Measurements from ENCODE around the gene CAMK2A. TPM values are rescaled to one million over a fixed set of nuclear protein-coding genes. Genes with fewer than 3 reads are reported as not detected.
"Not testable (repeated sequence)": the region's sequence is repeated elsewhere in the genome, so short reads cannot be mapped to it uniquely, and the experiment has no call there.

CAMK2A gene
- polyA plus RNA-seq, 6 donors from 2014 or later, result not detected

- H3K36me3 Mint-ChIP-seq, result no peaks in the 10 kb centered on the region
- no peak overlapping the region for H3K4me3 Mint-ChIP-seq
- H3K27ac Mint-ChIP-seq, result no peak overlapping the region
- no peak for ATAC-seq (ENCODE audit: low read depth in 2 of 2)
- no peaks in the 10 kb centered on the region for H3K9me3 Mint-ChIP-seq
- no peak for DNase-seq
- H3K4me1 Mint-ChIP-seq, result no peaks in the 10 kb centered on the region
- H3K27me3 Mint-ChIP-seq, result peaks cover under 1 to 4% (median 1%) of the 10 kb centered on the region in 3 donors
Measured at GRCh38 chr5:150258130-150258529, 31.4 kb downstream of the CAMK2A start.

- DNase-seq (no peak), ATAC-seq (ENCODE audit: low read depth in 2 of 2) (no peak)
- H3K27ac Mint-ChIP-seq, result no peak overlapping the region
- H3K4me3 Mint-ChIP-seq, result no peak overlapping the region
- H3K27me3 Mint-ChIP-seq, result peaks cover 0 to 4% (median 0%) of the 10 kb centered on the region in 3 donors
- H3K36me3 Mint-ChIP-seq, result no peaks in the 10 kb centered on the region
- H3K9me3 Mint-ChIP-seq, result no peaks in the 10 kb centered on the region
- no peaks in the 10 kb centered on the region for H3K4me1 Mint-ChIP-seq
Measured at GRCh38 chr5:150257424-150257823, 32.1 kb downstream of the CAMK2A start.

- no peak overlapping the region for H3K27ac Mint-ChIP-seq
- DNase-seq (no peak), ATAC-seq (ENCODE audit: low read depth in 2 of 2) (no peak)
- peak overlapping the region in 1 of 8 donors; percentile 53 for H3K4me3 Mint-ChIP-seq
- peaks cover 0 to 4% (median 0%) of the 10 kb centered on the region in 3 donors for H3K27me3 Mint-ChIP-seq
- no peaks in the 10 kb centered on the region for H3K4me1 Mint-ChIP-seq
- no peaks in the 10 kb centered on the region for H3K9me3 Mint-ChIP-seq
- no peaks in the 10 kb centered on the region for H3K36me3 Mint-ChIP-seq
Measured at GRCh38 chr5:150256410-150257064, 33.0 kb downstream of the CAMK2A start.

GRCh38 chr5:150255659-150256409, 33.7 kb downstream of the CAMK2A start:
- ATAC-seq (ENCODE audit: low read depth in 2 of 2) (no peak), DNase-seq (no peak)
- Mint-ChIP-seq H3K9me3 (no peaks in the 10 kb centered on the region), H3K36me3 (no peaks in the 10 kb centered on the region), H3K27me3 (peaks cover 0 to 4% (median 0%) of the 10 kb centered on the region in 3 donors), H3K4me3 (no peak overlapping the region), H3K4me1 (no peaks in the 10 kb centered on the region), H3K27ac (no peak overlapping the region)

- H3K36me3 Mint-ChIP-seq, result no peaks in the 10 kb centered on the region
- ATAC-seq (ENCODE audit: low read depth in 2 of 2), result no peak
- peaks cover 5 to 6% (median 5%) of the 10 kb centered on the region in 3 donors for H3K27me3 Mint-ChIP-seq
- DNase-seq, result no peak
- H3K27ac Mint-ChIP-seq, result no peak overlapping the region
- H3K4me3 Mint-ChIP-seq, result no peak overlapping the region
- H3K4me1 Mint-ChIP-seq, result no peaks in the 10 kb centered on the region
- no peaks in the 10 kb centered on the region for H3K9me3 Mint-ChIP-seq
Measured at GRCh38 chr5:150254774-150255173, 34.8 kb downstream of the CAMK2A start.

GRCh38 chr5:150254363-150254762, 35.2 kb downstream of the CAMK2A start:
- Mint-ChIP-seq H3K27ac (no peak overlapping the region), H3K27me3 (peaks cover 7 to 9% (median 9%) of the 10 kb centered on the region in 3 donors), H3K4me1 (no peaks in the 10 kb centered on the region), H3K9me3 (peaks cover 0 to under 1% (median 0%) of the 10 kb centered on the region in 7 donors), H3K4me3 (no peak overlapping the region), H3K36me3 (no peaks in the 10 kb centered on the region)
- no peak for DNase-seq
- ATAC-seq (ENCODE audit: low read depth in 2 of 2), result no peak

GRCh38 chr5:150253416-150254208, 36.0 kb downstream of the CAMK2A start:
- no peak for ATAC-seq (ENCODE audit: low read depth in 2 of 2)
- Mint-ChIP-seq H3K4me1 (no peaks in the 10 kb centered on the region), H3K36me3 (no peaks in the 10 kb centered on the region), H3K27ac (no peak overlapping the region), H3K9me3 (peaks cover 0 to 1% (median 0%) of the 10 kb centered on the region in 7 donors), H3K4me3 (no peak overlapping the region), H3K27me3 (peaks cover 7 to 16% (median 9%) of the 10 kb centered on the region in 3 donors)
- no peak for DNase-seq

- no peak overlapping the region for H3K27ac Mint-ChIP-seq
- ATAC-seq (ENCODE audit: low read depth in 2 of 2), result no peak
- H3K36me3 Mint-ChIP-seq, result no peaks in the 10 kb centered on the region
- H3K4me3 Mint-ChIP-seq, result no peak overlapping the region
- H3K9me3 Mint-ChIP-seq, result peaks cover 0 to 1% (median 0%) of the 10 kb centered on the region in 7 donors
- no peak for DNase-seq
- H3K27me3 Mint-ChIP-seq, result peaks cover 7 to 18% (median 9%) of the 10 kb centered on the region in 3 donors
- H3K4me1 Mint-ChIP-seq, result no peaks in the 10 kb centered on the region
Measured at GRCh38 chr5:150252489-150252888, 37.1 kb downstream of the CAMK2A start.

GRCh38 chr5:150251504-150251903, 38.1 kb downstream of the CAMK2A start:
- no peaks in the 10 kb centered on the region for H3K36me3 Mint-ChIP-seq
- DNase-seq (no peak), ATAC-seq (ENCODE audit: low read depth in 2 of 2) (no peak)
- no peaks in the 10 kb centered on the region for H3K4me1 Mint-ChIP-seq
- peaks cover 0 to 1% (median 0%) of the 10 kb centered on the region in 7 donors for H3K9me3 Mint-ChIP-seq
- H3K4me3 Mint-ChIP-seq, result no peak overlapping the region
- H3K27me3 Mint-ChIP-seq, result peaks cover 7 to 26% (median 9%) of the 10 kb centered on the region in 3 donors
- H3K27ac Mint-ChIP-seq, result no peak overlapping the region

GRCh38 chr5:150249744-150250143, 39.8 kb downstream of the CAMK2A start:
- Mint-ChIP-seq H3K9me3 (peaks cover 0 to 1% (median 0%) of the 10 kb centered on the region in 7 donors), H3K36me3 (no peaks in the 10 kb centered on the region), H3K27ac (no peak overlapping the region), H3K27me3 (peaks cover 7 to 32% (median 9%) of the 10 kb centered on the region in 3 donors), H3K4me3 (peak overlapping the region in 1 of 8 donors; percentile 63), H3K4me1 (no peaks in the 10 kb centered on the region)
- ATAC-seq (ENCODE audit: low read depth in 2 of 2) (no peak), DNase-seq (no peak)

GRCh38 chr5:150248946-150249345, 40.6 kb downstream of the CAMK2A start:
- no peak overlapping the region for H3K27ac Mint-ChIP-seq
- ATAC-seq (ENCODE audit: low read depth in 2 of 2) (no peak), DNase-seq (no peak)
- H3K36me3 Mint-ChIP-seq, result no peaks in the 10 kb centered on the region
- H3K4me1 Mint-ChIP-seq, result no peaks in the 10 kb centered on the region
- peaks cover 0 to 1% (median 0%) of the 10 kb centered on the region in 7 donors for H3K9me3 Mint-ChIP-seq
- H3K27me3 Mint-ChIP-seq, result peaks cover 5 to 32% (median 9%) of the 10 kb centered on the region in 3 donors
- H3K4me3 Mint-ChIP-seq, result no peak overlapping the region

- not testable (repeated sequence) for H3K27ac Mint-ChIP-seq; DNase-seq; H3K4me1 Mint-ChIP-seq; H3K36me3 Mint-ChIP-seq; H3K9me3 Mint-ChIP-seq; ATAC-seq (ENCODE audit: low read depth in 2 of 2); H3K4me3 Mint-ChIP-seq
- peaks cover 3 to 32% (median 9%) of the 10 kb centered on the region in 3 donors for H3K27me3 Mint-ChIP-seq
Measured at GRCh38 chr5:150248493-150248892, 41.1 kb downstream of the CAMK2A start.

GRCh38 chr5:150247726-150248125, 41.8 kb downstream of the CAMK2A start:
- no peak overlapping the region for H3K4me3 Mint-ChIP-seq
- peaks cover 0 to 1% (median 0%) of the 10 kb centered on the region in 7 donors for H3K9me3 Mint-ChIP-seq
- H3K36me3 Mint-ChIP-seq, result no peaks in the 10 kb centered on the region
- no peaks in the 10 kb centered on the region for H3K4me1 Mint-ChIP-seq
- no peak for ATAC-seq (ENCODE audit: low read depth in 2 of 2)
- peaks cover 3 to 38% (median 9%) of the 10 kb centered on the region in 3 donors for H3K27me3 Mint-ChIP-seq
- DNase-seq, result no peak
- no peak overlapping the region for H3K27ac Mint-ChIP-seq

Measured in naive B cell (primary cell).